Prostate gland (tissue), 2 donors: ENCODE results near the gene PBRM1.

Source experiments
- POLR2A ChIP-seq: fragments of 450-650 bp; IDR thresholded peaks from one replicate; pipeline ENCODE4 v1.6.1; 2016; ENCODE audit warnings: antibody characterized with exemption, mild to moderate bottlenecking
- TF ChIP-seq, protein P1 (sequence below), 4 experiments: fragments of 200-600 bp in 2 of 4; fragments of 450-650 bp in 2 of 4; sonication (generic) in 2 of 4; IDR thresholded peaks; 1 replicate in 3 of 4; 2 replicates in 1 of 4; pipeline ENCODE4 v1.5.1; 2016 to 2019; ENCODE audit warnings: antibody characterized with exemption in 4 of 4, mild to moderate bottlenecking in 2 of 4, moderate library complexity in 2 of 4

DNA sequence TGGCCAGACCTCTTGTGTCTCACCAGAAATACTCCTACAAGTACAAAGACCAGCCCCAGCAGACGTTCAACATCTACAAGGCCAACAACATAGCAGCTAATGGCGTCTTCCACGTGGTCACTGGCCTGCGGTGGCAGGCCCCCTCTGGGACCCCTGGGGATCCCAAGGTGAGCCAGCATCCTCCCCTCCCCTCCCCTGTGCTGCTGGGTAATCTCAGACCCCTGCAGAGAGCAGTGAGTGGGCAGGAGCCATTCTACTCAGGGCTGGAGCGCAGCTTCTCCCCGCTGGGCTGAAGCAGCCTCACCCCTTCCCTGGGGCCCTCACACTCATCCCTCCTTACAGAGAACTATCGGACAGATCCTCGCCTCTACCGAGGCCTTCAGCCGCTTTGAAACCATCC is 180.7 kb downstream of the PBRM1 start:
- TF ChIP-seq, protein P1, sequence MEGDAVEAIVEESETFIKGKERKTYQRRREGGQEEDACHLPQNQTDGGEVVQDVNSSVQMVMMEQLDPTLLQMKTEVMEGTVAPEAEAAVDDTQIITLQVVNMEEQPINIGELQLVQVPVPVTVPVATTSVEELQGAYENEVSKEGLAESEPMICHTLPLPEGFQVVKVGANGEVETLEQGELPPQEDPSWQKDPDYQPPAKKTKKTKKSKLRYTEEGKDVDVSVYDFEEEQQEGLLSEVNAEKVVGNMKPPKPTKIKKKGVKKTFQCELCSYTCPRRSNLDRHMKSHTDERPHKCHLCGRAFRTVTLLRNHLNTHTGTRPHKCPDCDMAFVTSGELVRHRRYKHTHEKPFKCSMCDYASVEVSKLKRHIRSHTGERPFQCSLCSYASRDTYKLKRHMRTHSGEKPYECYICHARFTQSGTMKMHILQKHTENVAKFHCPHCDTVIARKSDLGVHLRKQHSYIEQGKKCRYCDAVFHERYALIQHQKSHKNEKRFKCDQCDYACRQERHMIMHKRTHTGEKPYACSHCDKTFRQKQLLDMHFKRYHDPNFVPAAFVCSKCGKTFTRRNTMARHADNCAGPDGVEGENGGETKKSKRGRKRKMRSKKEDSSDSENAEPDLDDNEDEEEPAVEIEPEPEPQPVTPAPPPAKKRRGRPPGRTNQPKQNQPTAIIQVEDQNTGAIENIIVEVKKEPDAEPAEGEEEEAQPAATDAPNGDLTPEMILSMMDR (IDR thresholded peaks at IDR 0.05) = no peak
- no peak for TF ChIP-seq POLR2A
